ENCODE measurements around the gene TGFB1I1. TPM values are rescaled to one million over a fixed set of nuclear protein-coding genes. Genes with fewer than 3 reads are reported as not detected.

Gene TGFB1I1
- total RNA-seq, 1 experiment from 2014 or later: 8.0 TPM

GRCh38 chr16:31451681-31452351, 20.1 kb upstream of the TGFB1I1 start:
- peak; percentile 82 for DNase-seq (ENCODE audit: extremely low read depth, low read depth)

DNA sequence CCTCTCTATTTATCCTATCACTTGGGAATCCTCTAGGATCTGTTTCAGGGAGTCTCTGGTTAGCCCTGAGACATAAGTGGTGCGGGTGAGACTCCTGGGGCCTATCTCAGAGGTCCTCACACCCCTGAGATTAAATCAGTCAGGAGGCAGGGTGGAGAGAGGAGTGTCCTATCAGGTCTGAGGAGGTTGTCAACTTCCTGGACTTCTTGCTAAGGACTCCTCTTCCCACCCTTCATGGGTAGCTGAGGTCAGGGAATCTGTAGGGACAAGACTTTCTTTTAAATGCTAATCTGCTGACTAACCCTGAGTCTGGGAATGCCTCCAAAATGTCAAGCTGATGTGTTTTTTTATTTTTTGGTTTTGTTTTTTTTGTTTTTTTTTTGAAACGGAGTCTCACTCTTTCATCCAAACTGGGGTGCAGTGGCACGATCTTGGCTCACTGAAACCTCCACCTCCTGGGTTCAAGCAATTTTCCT, 19.3 kb upstream of the TGFB1I1 start:
- peak; percentile 51 for DNase-seq (ENCODE audit: extremely low read depth, low read depth)

DNA sequence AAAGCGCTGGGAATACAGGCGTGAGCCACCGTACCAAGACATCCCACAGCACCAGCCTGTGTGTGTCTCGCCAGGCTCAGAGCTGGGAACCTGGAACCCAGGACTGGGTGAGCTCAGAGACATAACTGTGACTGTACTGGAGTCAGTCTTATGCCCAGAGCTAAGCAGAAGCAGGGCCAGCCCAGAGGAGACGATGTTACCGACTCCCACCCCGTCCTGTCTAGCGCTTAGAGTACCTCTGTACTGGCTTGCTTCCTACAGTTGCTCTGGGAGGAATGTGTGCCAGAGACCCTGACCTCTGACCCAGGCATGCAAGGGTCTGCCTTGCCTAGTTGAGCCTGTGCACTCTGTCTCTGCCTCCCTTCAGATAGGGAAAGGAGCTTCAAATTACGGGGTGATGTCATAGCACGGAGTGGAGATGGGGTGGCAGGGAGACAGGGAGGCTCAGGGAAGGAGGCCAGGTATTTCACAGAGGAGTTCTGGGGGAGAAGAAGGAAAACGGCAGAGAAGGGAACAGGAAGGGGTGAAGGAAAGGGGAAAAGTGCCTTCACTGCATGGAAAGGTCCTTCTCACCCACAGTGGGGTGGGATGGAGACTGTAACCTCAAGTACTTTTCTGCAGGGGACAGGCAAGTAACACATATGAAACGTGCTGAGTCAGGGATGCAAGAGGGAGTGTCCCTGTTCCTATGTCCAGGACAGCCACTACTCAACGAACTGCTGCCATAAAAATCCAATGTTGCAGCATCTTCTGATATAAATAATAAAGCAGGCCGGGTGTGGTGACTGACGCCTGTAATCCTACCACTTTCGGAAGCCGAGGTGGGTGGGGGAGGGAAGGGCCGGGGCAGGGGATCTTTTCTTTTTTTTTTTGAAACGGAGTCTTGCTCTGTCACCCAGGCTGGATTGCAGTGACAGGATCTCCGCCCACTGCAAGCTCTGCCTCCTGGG, 18.4 kb upstream of the TGFB1I1 start:
- DNase-seq (ENCODE audit: extremely low read depth, low read depth): peak; percentile 89

GRCh38 chr16:31455601-31456314, 16.2 kb upstream of the TGFB1I1 start:
- no peak for DNase-seq (ENCODE audit: extremely low read depth, low read depth)

DNA sequence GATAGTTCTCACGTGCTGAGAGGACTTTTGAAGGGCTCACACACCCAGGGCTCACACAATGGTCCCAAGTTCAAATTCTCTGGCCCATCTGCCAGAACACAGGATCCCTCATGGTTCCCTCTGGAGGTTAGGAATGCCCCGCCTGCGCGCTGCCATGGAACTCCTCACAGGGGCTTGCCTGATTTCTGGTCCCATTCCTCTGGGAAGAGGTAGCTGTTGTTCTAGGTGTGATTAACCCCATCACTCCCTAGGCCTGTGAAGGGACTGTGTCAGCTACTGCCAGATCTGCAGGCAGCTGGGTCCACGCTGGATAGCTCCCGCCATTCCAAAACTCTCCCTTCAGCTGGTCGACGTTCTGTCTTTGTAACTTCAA, 15.0 kb upstream of the TGFB1I1 start:
- DNase-seq (ENCODE audit: extremely low read depth, low read depth): no peak

GRCh38 chr16:31458073-31458843, 13.7 kb upstream of the TGFB1I1 start:
- no peak for DNase-seq (ENCODE audit: extremely low read depth, low read depth)

DNA sequence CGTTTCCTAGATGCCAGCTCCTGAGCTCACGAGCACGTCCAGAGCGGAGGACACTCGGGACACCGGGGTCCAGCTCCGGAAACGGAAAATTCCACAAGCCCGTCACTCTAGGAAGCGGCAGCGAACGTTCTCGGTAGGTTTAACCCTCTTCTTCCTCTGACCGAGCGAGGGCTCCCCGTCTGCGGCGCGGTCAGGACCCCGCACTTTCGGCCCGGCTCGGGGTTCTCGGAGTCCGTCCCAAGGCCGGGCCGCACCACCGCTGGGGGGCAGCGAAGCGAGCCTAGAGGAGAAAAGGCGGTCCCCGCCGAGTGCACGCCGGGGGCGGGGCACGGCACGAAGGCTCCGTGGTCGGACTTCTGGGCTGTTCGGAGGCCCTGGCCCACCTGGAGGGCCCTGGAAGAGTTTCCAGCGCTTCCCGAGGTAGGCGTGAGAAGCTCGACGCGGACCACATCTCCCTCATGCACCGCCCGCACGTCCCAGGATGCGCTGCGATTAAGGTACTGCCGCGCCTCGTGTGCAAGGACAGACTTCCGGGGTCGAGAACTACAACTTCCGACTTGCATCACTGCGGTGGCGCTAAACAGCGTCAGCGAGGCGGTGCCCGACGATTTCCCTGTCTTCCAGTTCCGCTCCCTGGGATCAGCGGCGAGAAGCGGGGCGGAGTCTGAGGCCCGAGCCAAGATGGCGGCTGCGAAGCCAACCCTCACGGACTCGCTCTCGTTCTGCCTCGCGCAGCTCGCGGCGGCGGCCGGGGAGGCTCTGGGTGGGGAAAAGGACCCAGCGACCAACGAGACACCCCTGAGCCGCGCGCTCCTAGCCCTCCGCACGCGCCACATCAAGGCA, 12.9 kb upstream of the TGFB1I1 start, which contains the start of gene ARMC5:
TSS of gene ARMC5 (plus strand) at position 658 of the 843 bp plus-strand sequence. CDS start at position 682, 24 bp downstream.
- peak; percentile 98 for DNase-seq (ENCODE audit: extremely low read depth, low read depth)

DNA sequence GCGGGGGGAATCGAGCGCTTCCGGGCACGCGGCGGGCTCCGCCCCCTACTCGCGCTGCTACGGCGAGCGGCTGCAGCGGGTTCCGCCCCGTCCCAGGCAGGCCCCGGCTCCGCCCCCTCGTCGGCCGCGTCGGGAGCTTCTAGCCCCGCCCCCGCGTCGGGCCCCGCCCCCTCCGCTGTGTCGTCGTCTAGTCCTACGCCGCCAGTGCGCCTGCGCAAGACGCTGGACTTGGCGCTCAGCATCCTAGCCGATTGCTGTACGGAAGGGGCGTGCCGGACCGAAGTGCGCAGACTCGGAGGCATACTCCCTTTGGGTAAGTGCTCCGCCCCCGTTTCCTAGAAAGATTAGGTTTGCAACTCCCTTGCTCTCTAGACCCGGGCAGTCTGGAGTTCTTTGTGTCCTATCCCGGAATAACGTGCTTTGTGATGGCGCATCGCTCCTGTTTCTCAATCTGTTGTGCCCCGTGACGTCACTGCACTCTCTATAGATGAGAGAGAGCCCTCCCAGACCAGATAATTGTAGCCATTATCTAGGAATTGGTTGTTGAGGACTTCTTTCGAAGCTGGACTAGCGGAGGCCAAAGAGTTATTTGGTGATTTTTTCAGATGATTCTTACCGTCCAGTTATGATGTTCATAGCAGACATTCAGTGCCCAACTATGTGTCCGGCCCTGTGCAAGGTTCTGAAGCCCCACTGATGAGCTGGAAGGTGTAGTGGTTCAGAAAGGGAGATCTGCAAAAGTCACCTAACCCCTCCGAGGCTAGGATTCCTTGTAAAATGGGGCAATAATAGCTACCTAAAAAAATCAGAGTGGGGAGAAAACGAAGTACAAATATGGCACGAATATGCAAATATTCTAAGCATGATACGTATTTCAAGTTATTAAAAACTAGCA, 12.0 kb upstream of the TGFB1I1 start:
- peak; percentile 99 for DNase-seq (ENCODE audit: extremely low read depth, low read depth)

- no peak for DNase-seq (ENCODE audit: extremely low read depth, low read depth)
Measured at GRCh38 chr16:31460582-31461002, 11.4 kb upstream of the TGFB1I1 start.

DNA sequence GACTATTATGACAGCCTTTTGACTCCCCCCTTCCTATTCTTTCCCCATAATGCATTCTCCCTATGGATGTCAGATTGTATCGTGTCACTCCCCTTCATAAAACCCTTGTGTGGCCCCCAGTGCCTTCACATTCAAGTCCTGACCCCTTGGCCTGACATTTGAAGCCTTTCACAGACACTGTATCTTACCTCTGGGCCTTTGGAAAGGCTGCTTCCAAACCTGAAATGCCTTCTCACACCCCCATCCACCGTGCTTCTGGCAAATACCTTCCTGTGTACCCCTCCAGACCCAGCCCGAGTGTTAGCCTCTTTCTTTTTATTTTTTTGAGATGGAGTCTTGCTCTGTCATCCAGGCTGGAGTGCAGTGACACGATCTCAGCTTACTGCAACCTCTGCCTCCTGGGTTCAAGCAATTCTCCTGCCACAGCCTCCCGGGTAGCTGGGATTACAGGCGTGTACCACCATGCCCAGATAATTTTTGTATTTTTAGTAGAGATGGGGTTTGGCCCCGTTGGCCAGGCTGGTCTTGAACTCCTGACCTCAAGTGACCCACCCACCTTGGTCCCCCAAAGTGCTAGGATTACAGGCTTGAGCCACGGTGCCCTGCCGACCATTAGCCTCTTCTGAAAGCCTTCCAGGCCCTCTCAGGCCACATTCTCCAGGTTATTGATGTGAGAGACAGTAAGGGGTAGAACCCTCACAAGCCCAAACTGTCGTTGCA, 10.6 kb upstream of the TGFB1I1 start:
- no peak for DNase-seq (ENCODE audit: extremely low read depth, low read depth)

GRCh38 chr16:31461921-31462804, 9.8 kb upstream of the TGFB1I1 start:
- no peak for DNase-seq (ENCODE audit: extremely low read depth, low read depth)

DNA sequence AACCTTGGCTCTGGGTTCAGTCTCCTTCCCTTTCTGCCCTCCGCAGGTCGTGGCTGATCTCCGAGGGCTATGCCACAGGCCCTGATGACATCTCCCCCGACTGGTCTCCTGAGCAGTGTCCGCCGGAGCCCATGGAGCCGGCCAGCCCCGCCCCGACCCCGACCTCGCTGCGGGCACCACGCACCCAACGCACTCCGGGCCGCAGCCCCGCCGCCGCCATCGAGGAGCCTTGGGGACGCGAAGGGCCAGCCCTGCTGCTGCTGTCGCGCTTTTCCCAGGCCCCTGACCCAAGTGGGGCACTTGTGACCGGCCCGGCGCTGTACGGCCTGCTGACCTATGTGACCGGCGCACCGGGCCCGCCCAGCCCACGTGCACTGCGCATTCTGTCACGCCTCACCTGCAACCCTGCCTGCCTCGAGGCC, 7.6 kb upstream of the TGFB1I1 start:
- no peak for DNase-seq (ENCODE audit: extremely low read depth, low read depth)

DNA sequence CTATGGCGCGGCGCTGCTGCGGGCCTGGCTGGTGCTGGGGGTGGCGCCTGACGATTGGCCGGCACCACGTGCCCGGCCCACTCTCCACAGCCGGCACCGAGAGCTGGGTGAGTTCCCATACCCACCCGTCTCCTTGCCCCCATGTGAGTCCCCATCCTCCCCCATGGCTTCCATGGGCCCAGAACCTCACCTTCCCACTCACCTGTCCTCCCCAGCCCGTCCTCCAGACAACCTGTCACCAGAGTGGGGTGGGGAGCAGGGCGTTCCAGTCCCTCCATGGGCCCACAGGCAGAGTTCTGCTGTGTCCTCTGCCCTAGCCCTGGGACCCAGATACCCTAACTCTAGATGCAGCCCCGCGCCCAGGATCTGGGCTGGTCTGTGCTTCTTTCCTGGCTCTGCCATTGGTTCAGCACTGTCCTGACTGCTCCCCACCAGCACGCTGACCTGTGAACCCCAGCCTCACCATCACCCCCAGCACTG, 7.1 kb upstream of the TGFB1I1 start:
- no peak for DNase-seq (ENCODE audit: extremely low read depth, low read depth)

- no peak for DNase-seq (ENCODE audit: extremely low read depth, low read depth)
Measured at GRCh38 chr16:31465788-31466370, 6.1 kb upstream of the TGFB1I1 start.

DNA sequence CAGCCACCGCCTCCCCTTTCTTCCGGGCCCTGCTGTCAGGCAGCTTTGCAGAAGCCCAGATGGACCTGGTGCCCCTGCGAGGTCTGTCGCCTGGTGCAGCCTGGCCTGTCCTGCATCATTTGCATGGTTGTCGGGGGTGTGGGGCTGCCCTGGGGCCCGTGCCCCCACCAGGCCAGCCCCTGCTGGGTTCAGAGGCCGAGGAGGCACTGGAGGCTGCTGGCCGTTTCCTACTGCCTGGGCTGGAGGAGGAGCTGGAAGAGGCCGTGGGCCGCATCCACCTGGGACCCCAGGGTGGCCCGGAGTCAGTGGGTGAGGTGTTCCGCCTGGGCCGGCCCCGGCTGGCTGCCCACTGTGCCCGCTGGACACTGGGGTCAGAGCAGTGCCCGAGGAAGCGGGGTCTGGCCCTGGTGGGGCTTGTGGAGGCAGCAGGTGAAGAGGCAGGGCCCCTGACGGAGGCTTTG, 5.5 kb upstream of the TGFB1I1 start:
- no peak for DNase-seq (ENCODE audit: extremely low read depth, low read depth)
